HEK293 (cell line): ENCODE results near the gene HDGF.

Experiments
- FEZF1 ChIP-seq: fragments of 450-650 bp; formaldehyde crosslinking; IDR thresholded peaks from 2 replicates; pipeline ENCODE4 v1.5.1; 2016; ENCODE audit warnings: missing biosample characterization, missing genetic modification characterization
- ZNF133 ChIP-seq: fragments of 450-650 bp; formaldehyde crosslinking; IDR thresholded peaks from 2 replicates; pipeline ENCODE4 v1.5.1; 2016; ENCODE audit warnings: missing biosample characterization, missing genetic modification characterization
- ZNF239 ChIP-seq: fragments of 450-650 bp; formaldehyde crosslinking; IDR thresholded peaks from 2 replicates; pipeline ENCODE4 v1.5.1; 2016; ENCODE audit warnings: missing biosample characterization, missing genetic modification characterization
- ZNF670 ChIP-seq: fragments of 450-650 bp; formaldehyde crosslinking; IDR thresholded peaks from 2 replicates; pipeline ENCODE4 v1.5.1; 2016; ENCODE audit warnings: missing biosample characterization, missing genetic modification characterization, low read depth
- TF ChIP-seq, protein P1 (sequence below): fragments of 450-650 bp; formaldehyde crosslinking; IDR thresholded peaks from 2 replicates; pipeline ENCODE4 v1.5.1; 2016; ENCODE audit warnings: missing biosample characterization, missing genetic modification characterization
- TF ChIP-seq, protein P2 (sequence below): fragments of 450-650 bp; formaldehyde crosslinking; IDR thresholded peaks from 2 replicates; pipeline ENCODE4 v1.5.1; 2016; ENCODE audit warnings: missing biosample characterization, missing genetic modification characterization

GRCh38 chr1:156740237-156740740 is 11.2 kb downstream of the HDGF start:
- no peak for TF ChIP-seq FEZF1 (tag by site-specific recombination)
- TF ChIP-seq ZNF133 = no peak
- TF ChIP-seq, protein P1, sequence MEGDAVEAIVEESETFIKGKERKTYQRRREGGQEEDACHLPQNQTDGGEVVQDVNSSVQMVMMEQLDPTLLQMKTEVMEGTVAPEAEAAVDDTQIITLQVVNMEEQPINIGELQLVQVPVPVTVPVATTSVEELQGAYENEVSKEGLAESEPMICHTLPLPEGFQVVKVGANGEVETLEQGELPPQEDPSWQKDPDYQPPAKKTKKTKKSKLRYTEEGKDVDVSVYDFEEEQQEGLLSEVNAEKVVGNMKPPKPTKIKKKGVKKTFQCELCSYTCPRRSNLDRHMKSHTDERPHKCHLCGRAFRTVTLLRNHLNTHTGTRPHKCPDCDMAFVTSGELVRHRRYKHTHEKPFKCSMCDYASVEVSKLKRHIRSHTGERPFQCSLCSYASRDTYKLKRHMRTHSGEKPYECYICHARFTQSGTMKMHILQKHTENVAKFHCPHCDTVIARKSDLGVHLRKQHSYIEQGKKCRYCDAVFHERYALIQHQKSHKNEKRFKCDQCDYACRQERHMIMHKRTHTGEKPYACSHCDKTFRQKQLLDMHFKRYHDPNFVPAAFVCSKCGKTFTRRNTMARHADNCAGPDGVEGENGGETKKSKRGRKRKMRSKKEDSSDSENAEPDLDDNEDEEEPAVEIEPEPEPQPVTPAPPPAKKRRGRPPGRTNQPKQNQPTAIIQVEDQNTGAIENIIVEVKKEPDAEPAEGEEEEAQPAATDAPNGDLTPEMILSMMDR = no peak
- no peak for TF ChIP-seq ZNF239 (tag by site-specific recombination)
- TF ChIP-seq ZNF670 (tag by site-specific recombination) = no peak
- TF ChIP-seq, protein P2, sequence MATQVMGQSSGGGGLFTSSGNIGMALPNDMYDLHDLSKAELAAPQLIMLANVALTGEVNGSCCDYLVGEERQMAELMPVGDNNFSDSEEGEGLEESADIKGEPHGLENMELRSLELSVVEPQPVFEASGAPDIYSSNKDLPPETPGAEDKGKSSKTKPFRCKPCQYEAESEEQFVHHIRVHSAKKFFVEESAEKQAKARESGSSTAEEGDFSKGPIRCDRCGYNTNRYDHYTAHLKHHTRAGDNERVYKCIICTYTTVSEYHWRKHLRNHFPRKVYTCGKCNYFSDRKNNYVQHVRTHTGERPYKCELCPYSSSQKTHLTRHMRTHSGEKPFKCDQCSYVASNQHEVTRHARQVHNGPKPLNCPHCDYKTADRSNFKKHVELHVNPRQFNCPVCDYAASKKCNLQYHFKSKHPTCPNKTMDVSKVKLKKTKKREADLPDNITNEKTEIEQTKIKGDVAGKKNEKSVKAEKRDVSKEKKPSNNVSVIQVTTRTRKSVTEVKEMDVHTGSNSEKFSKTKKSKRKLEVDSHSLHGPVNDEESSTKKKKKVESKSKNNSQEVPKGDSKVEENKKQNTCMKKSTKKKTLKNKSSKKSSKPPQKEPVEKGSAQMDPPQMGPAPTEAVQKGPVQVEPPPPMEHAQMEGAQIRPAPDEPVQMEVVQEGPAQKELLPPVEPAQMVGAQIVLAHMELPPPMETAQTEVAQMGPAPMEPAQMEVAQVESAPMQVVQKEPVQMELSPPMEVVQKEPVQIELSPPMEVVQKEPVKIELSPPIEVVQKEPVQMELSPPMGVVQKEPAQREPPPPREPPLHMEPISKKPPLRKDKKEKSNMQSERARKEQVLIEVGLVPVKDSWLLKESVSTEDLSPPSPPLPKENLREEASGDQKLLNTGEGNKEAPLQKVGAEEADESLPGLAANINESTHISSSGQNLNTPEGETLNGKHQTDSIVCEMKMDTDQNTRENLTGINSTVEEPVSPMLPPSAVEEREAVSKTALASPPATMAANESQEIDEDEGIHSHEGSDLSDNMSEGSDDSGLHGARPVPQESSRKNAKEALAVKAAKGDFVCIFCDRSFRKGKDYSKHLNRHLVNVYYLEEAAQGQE (tag by site-specific recombination) = no peak
